Kasumi-1 (cell line): Measurements from ENCODE around the gene SLC28A2.
"Not testable (repeated sequence)": the region's sequence is repeated elsewhere in the genome, so short reads cannot be mapped to it uniquely, and the experiment has no call there.

Experiments used
- DNase-seq, 2 experiments: peaks; one replicate each; lab custom pipeline; 2025; lab: John Stamatoyannopoulos, UW

SLC28A2 gene

GRCh38 chr15:45262906-45263461 is 10.9 kb downstream of the SLC28A2 start:
- no peak for DNase-seq

GRCh38 chr15:45263854-45264253 is 11.8 kb downstream of the SLC28A2 start:
- DNase-seq = no peak

GRCh38 chr15:45265506-45265905 is 13.5 kb downstream of the SLC28A2 start:
- no peak for DNase-seq

- no peak for DNase-seq
Measured at GRCh38 chr15:45268135-45268534, 16.1 kb downstream of the SLC28A2 start.

- no peak for DNase-seq
Measured at GRCh38 chr15:45274636-45275380, 22.8 kb downstream of the SLC28A2 start.

GRCh38 chr15:45276831-45277230 is 24.8 kb downstream of the SLC28A2 start:
- peak; percentile 15 to 25 for DNase-seq

- DNase-seq = peak; percentile 74 to 82
Measured at GRCh38 chr15:45279024-45279698, 27.1 kb downstream of the SLC28A2 start.

GRCh38 chr15:45285413-45285812 is 33.4 kb downstream of the SLC28A2 start:
- DNase-seq = no peak

GRCh38 chr15:45287390-45287956 is 35.4 kb downstream of the SLC28A2 start:
- DNase-seq = no peak

GRCh38 chr15:45288947-45289346 is 36.9 kb downstream of the SLC28A2 start:
- no peak for DNase-seq

GRCh38 chr15:45291822-45292582 is 40.0 kb downstream of the SLC28A2 start:
- no peak for DNase-seq

GRCh38 chr15:45293326-45293725 is 41.3 kb downstream of the SLC28A2 start:
- DNase-seq = not testable (repeated sequence)

GRCh38 chr15:45298964-45299378 is 46.9 kb downstream of the SLC28A2 start:
- not testable (repeated sequence) for DNase-seq

- DNase-seq = no peak
Measured at GRCh38 chr15:45304711-45305110, 52.7 kb downstream of the SLC28A2 start.

- no peak for DNase-seq
Measured at GRCh38 chr15:45306105-45306504, 54.1 kb downstream of the SLC28A2 start.

GRCh38 chr15:45307230-45307924 is 55.3 kb downstream of the SLC28A2 start:
- DNase-seq = peak; percentile 14 to 25

- DNase-seq = not testable (repeated sequence)
Measured at GRCh38 chr15:45314117-45314516, 62.1 kb downstream of the SLC28A2 start.

- peak; percentile 33 to 36 for DNase-seq
Measured at GRCh38 chr15:45314960-45315359, 62.9 kb downstream of the SLC28A2 start.

- no peak for DNase-seq
Measured at GRCh38 chr15:45319472-45320214, 67.6 kb downstream of the SLC28A2 start.

GRCh38 chr15:45320581-45321205 is 68.7 kb downstream of the SLC28A2 start:
- DNase-seq = no peak
